AG10803 (cell line): ENCODE data around the gene ATP2B2.

Source experiments
- DNase-seq: peaks from one replicate; pipeline ENCODE4 v3.0.0; 2010; ENCODE audit warnings: low read depth
- H3K4me3 ChIP-seq: 2 replicates; pipeline ENCODE4 v1.5.1; 2011; ENCODE audit warnings: mild to moderate bottlenecking, low read length, control low read depth
- TF ChIP-seq, protein P1 (sequence below): conservative IDR thresholded peaks from 2 replicates; pipeline ENCODE4 v1.5.1; 2011; ENCODE audit warnings: mild to moderate bottlenecking, low read length, control low read depth, inconsistent platforms

ATP2B2 gene

DNA sequence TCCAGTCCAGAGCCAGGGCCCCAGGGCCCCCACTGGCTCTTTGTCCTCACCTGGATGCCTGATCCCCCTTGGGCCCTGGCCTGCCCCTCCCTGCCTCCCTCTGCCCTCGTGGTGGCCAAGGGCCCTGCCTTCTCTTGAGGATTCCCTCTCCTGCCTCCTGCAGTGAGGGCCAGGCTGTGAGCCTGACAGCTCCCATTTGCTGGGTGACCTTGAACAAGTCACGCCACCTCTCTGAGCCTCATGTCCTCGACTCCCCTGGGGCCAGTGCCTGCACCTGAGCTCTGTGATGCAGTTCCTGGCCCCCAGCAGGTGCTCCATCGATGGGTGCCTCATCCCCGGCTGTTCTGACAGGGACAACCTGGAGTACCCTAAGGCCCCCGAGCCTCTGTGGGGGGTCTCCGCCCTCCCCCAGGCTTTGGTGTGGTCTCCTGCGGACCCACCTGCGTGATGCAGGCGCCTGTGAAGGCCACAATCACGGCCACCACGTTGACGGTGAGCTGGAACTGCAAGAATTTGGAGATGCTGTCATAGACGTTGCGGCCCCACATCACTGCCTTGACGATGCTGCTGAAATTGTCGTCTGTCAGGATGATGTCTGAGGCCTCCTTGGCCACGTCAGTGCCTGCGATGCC lies 160.3 kb downstream of the ATP2B2 start:
- TF ChIP-seq, protein P1, sequence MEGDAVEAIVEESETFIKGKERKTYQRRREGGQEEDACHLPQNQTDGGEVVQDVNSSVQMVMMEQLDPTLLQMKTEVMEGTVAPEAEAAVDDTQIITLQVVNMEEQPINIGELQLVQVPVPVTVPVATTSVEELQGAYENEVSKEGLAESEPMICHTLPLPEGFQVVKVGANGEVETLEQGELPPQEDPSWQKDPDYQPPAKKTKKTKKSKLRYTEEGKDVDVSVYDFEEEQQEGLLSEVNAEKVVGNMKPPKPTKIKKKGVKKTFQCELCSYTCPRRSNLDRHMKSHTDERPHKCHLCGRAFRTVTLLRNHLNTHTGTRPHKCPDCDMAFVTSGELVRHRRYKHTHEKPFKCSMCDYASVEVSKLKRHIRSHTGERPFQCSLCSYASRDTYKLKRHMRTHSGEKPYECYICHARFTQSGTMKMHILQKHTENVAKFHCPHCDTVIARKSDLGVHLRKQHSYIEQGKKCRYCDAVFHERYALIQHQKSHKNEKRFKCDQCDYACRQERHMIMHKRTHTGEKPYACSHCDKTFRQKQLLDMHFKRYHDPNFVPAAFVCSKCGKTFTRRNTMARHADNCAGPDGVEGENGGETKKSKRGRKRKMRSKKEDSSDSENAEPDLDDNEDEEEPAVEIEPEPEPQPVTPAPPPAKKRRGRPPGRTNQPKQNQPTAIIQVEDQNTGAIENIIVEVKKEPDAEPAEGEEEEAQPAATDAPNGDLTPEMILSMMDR, result no peak
- no peak overlapping the region for H3K4me3 ChIP-seq
- no peak for DNase-seq

DNA sequence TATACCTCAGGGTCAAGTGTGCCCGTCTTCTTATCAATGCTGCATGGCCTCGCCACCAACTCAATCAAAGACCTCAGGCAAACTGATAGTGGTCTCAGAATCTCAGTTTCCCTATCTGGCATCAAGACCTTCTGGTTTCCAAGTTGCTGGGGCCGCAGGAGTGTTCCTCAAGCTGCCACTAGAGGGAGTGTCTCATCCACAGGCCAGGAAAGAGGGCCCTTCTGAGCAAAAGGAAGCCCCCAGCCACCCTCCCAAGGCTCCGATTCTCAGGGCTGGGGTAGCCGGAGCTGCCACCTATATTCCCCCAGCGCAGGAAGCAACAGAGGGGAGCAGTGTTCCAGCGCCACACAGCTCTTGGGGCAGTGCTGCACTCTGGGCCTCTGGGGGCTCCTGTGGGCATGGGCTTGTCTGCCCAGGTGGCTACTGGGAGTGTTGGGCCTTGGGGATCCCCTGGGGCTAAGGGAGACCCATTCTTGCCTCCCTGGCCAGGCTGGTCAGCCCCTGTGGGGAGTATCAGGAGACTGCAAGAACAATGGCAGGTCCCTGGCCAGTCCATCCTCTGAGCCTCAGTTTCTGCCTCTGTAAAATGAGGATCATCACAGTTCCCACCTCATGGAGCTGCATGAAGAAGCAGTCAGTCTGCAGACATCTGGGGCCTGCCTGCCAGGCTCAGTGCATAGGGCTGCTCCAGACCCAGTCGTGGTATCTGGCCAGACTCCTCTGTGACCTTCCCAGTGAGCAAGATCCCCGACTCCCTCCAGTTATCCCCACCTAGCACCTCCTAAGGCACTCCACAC lies 161.0 kb downstream of the ATP2B2 start:
- DNase-seq, result peak; percentile 42
- H3K4me3 ChIP-seq, result no peak overlapping the region
- TF ChIP-seq, protein P1, result peak; percentile 94

DNA sequence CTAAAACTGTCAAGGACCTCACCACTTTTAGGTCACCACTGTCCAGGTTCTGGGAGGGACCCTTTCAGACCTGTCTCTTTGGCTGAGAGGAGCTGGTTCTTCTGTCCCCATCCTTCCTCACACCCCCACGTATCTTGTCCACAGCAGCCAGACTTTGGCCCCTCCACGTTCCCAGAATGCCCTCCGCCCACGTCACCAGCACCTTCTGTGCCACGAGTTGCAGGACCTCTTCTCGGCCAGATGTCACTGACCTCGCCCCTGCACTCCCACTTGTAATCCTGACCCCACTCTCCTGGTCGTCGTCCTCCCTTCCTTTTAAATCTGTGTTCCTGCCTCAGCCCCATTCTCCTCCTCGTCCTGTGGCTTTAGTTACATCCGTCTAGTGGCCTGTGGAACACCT lies 161.9 kb downstream of the ATP2B2 start:
- H3K4me3 ChIP-seq, result no peak overlapping the region
- DNase-seq, result no peak
- TF ChIP-seq, protein P1, result no peak

DNA sequence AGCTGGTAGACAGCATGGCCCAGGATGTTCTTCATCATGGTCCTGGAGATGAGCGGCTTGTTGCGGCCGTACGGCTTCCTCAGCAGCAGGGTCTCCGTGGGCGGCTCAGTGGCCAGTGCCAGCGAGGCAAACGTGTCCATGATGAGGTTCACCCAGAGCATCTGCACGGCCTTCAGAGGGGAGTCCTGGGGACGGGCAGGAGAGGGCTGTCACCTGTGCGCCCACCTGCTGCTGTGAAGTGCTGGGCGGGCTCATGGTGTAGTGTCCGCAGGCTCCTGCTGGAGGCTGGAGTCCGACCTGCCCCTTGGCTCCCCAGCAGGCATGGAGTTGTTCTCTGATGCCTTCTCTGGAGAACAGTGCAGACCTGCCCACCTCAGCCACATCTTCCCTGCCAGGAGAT lies 162.6 kb downstream of the ATP2B2 start:
- no peak overlapping the region for H3K4me3 ChIP-seq
- no peak for DNase-seq
- TF ChIP-seq, protein P1, result no peak

DNA sequence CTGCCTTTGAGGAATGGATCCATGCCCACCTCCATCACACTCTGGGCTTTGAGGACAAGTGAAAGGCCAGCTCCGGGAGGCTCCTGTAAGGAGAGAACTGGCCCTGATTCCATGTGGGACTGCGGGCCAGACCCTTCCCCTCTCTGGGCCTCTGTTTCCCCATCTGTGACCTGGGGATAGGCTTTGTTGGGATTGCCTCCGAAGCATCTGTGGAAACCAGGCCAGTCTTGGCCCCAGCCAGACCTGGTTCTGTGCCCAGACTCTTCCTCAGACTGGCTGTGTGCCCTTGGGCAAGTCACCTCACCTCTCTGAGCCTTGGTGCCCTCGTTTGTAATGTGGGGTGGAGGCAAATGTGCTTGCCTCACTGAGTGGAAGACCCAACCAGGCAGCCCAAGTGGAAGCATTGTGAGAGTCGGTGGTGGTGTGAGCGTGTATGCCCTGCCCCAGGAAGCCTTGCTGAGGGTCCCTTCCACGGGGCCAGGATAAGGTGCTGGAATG lies 163.4 kb downstream of the ATP2B2 start:
- H3K4me3 ChIP-seq, result no peak overlapping the region
- DNase-seq, result no peak

DNA sequence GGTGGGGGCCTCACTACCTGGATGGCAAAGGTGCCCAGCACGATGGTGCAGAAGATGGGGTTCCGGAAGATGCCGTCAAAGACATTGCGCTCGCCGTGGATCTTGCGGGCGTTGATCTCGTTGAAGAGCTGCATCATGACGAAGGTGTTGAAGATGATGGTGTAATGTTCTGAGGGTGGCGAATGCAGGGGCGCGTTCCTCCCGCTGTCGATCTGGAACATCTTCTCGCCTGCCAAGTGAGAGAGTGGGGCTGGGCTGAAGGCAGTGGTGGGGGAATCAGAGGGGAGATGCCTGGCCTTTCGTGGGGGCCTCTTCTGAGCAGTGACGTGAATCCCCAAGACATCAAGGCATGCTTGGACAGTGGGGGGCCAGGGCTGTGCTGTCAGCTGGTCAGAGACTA lies 164.9 kb downstream of the ATP2B2 start:
- no peak for DNase-seq
- TF ChIP-seq, protein P1, result no peak
- no peak overlapping the region for H3K4me3 ChIP-seq

More for the DNA sequence above, 163.4 kb downstream of the ATP2B2 start:
- TF ChIP-seq, protein P1, result no peak

DNA sequence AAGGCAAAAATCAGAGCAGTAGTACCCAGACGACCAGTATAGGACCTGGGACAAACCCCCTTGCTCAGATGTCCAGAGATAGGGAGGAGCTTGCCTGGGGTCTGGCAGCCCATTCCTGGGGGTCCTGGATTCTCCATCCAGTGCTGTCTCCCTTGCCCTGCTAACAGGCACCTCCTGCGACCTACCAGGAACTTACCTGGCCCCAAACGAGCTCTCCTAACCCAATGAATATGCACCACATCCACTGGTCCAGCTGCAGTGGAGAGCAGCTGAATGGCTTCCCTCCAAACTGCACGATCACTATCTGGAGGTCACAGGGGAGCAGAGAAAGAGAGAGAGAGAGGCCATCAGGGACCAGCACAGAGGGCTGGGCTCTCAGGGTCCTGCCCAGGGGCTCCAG lies 165.3 kb downstream of the ATP2B2 start:
- TF ChIP-seq, protein P1, result no peak
- no peak overlapping the region for H3K4me3 ChIP-seq
- DNase-seq, result no peak
